ENCODE results near the gene HPGDS.
"Not testable (repeated sequence)": the region's sequence is repeated elsewhere in the genome, so short reads cannot be mapped to it uniquely, and the experiment has no call there.

Gene HPGDS

DNA sequence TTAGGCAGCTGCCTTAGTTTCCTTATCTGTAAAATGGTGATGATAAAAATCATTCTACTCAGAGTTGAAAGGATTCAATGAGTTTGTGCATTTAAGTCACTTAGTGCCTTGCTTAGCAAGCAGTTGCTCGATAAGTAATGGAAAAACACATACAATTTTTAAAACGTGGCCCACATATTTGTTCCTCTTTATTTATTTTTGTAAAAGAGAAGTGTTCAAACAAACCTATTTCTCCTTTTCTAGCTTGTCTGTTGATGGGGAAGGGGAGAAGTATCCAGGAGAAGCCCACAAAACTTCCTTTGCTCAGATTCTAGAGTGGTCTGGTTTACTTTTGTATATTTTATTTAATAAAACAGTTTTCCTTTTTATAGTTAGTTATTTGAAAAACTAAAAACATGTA, 3.3 kb upstream of the HPGDS start:
- no peak overlapping the region for H3K27ac Mint-ChIP-seq
- peaks cover 12% of the 10 kb centered on the region for H3K27me3 Mint-ChIP-seq
- no peaks in the 10 kb centered on the region for H3K9me3 Mint-ChIP-seq
- H3K4me1 Mint-ChIP-seq, result no peaks in the 10 kb centered on the region
- no peak overlapping the region for H3K4me3 Mint-ChIP-seq
- ATAC-seq, result no peak
- H3K36me3 Mint-ChIP-seq, result no peaks in the 10 kb centered on the region

DNA sequence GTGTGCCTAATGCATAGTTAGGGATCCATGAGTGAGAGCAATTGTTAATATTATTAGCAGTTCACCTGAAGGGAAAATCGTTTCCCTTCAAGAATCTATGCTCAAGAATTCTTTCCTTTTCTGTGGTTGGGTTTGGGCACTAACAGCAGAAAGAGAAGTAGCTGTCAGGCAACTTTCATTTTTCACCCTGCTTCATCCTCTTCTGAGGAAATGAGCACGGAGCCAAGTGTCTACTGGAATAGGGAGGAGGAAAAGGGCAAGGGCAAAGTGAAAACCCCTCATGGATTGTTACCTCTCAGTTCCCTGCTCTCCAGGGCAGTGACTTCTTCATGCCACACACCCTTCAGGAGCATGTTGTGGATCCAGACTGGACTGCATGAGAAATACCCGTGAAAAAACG, 2.6 kb upstream of the HPGDS start:
- peaks cover 6% of the 10 kb centered on the region for H3K27me3 Mint-ChIP-seq
- no peak for ATAC-seq
- H3K9me3 Mint-ChIP-seq, result no peaks in the 10 kb centered on the region
- H3K4me3 Mint-ChIP-seq, result no peak overlapping the region
- H3K36me3 Mint-ChIP-seq, result no peaks in the 10 kb centered on the region
- H3K4me1 Mint-ChIP-seq, result no peaks in the 10 kb centered on the region
- H3K27ac Mint-ChIP-seq, result no peak overlapping the region

DNA sequence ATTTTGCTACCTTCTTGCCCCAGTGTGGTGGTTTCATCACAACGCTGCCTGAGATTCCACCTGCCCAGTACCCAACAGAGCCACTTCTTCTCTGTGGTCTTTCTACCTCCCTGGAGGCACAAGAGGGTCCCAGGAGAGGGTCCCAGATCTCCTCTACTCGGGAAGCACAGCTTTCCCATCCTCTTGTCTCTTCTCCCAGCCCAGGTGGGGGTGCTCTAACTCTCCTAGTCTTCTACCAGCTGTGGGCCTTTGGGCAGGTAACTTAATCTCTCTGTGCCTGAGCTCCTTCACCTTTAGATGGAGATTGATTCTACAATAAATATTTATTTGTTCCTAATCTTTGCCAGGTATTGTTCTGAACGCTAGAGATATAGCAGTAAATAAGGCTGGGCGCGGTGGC, 1.8 kb upstream of the HPGDS start:
- Mint-ChIP-seq H3K36me3 (no peaks in the 10 kb centered on the region), H3K27me3 (no peaks in the 10 kb centered on the region), H3K4me3 (no peak overlapping the region), H3K4me1 (peaks cover 6% of the 10 kb centered on the region), H3K27ac (no peak overlapping the region), H3K9me3 (no peaks in the 10 kb centered on the region)
- ATAC-seq, result no peak

DNA sequence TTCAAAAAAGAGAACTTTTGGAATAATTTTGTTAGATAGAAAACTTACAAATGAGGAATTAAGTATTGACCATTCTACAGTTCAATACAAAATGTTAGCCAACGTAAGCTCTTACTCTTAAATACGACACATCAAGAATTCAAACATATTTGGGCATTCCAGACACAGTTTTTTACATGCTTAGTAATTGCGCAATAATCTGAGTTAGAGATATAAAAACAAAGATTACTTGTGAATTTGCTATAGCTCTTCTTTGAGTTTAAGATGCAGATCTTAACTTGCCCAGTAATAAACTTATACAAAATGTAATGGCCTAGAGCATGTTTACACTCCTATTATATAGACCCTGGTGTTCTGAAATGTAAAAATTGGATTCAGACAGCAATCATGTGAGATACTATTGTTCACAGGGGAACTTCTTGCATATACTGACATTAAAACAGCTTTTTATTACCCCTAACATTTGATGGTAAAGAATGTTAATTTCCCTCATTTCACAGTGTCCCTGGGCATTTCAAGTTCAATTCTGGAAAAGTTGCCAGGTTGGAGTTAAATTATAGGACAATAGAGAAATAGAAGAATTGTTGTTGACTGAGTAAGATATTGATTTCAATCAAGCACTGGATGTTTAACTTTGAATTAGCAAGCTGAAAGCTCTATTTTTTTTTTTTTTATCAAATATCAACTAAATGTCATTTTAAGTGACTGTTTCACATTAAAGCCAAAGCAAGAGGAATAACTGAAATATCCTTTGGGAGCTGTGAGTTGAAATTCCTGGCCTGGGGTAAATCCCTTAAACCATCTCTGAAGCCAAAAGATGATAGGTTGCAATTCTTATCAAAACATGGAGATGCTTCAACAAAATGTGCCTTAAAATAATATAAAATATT, 910 bp downstream of the HPGDS start:
- Mint-ChIP-seq H3K27ac (no peak overlapping the region), H3K4me1 (peaks cover 12% of the 10 kb centered on the region), H3K27me3 (no peaks in the 10 kb centered on the region), H3K36me3 (no peaks in the 10 kb centered on the region), H3K4me3 (no peak overlapping the region), H3K9me3 (no peaks in the 10 kb centered on the region)
- no peak for ATAC-seq

DNA sequence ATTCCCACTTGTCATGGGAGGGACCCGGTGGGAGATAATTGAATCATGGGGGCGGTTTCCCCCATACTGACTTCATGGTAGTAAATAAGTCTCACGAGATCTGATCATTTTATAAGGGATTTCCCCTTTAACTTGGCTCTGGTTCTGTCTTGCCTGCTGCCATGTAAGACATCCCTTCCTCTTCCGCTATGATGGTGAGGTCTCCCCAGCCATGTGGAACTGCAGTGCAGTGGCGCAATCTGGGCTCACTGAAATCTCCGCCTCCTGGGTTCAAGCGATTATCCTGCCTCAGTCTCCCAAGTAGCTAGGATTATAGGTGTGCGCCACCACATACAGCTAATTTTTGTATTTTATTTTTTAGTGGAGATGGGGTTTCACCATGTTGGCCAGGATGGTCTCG, 2.9 kb downstream of the HPGDS start:
- peak overlapping the region; percentile 44 for H3K4me3 Mint-ChIP-seq

DNA sequence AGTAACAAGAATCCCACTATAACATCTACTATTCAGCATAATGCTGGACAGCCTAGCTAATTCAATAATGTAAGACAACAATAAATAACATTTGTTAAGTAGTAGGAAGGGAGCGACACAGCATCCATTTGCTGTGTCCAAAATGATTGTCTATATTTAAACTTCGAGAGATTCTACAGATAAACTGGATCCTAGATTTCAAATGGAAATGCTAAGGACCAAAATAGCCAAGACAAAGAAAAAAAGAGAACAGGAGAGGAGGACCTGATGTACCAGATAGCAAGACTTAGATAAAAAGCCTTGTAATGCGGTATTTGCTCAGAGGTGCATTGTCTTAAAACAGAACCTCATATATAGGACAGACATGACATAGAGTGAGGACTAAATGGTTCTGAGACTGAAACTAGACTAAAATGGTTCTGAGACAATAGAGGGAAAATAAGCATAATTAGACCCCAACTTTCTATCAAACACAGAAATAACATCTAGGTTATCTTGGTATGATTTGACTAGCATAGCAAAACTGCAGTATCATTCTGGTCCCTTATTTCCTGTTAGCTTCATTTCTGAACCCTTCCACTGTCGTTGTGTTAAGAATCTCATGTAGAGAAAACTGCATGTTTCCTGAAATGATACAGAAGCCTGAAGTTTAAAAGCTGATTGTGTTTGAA, 3.8 kb downstream of the HPGDS start:
- Mint-ChIP-seq H3K9me3 (no peaks in the 10 kb centered on the region), H3K27ac (peak overlapping the region; percentile 45), H3K27me3 (no peaks in the 10 kb centered on the region), H3K36me3 (no peaks in the 10 kb centered on the region), H3K4me1 (peaks cover 12% of the 10 kb centered on the region), H3K4me3 (no peak overlapping the region)
- no peak for ATAC-seq

More for the DNA sequence above, 2.9 kb downstream of the HPGDS start:
- H3K9me3 Mint-ChIP-seq, result no peaks in the 10 kb centered on the region
- no peaks in the 10 kb centered on the region for H3K36me3 Mint-ChIP-seq
- H3K27me3 Mint-ChIP-seq, result no peaks in the 10 kb centered on the region
- no peak for ATAC-seq
- peaks cover 12% of the 10 kb centered on the region for H3K4me1 Mint-ChIP-seq
- H3K27ac Mint-ChIP-seq, result peak overlapping the region; percentile 45

DNA sequence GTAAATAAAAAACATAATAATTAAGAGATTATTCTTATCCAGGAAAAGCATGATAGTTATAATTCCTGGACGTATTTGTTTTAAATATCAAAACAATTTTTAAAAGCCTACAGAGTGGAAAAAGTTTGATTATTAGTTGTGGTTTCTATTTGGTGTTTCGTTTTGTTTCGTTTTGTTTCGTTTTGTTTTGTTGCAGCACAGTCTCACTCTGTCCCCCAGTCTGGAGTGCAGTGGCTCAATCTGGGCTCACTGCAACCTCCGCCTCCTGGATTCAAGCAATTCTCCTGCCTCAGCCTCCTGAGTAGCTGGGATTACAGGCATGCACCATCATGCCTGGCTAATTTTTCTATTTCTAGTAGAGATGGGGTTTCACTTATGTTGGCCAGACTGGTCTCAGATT, 5.8 kb downstream of the HPGDS start:
- H3K36me3 Mint-ChIP-seq, H3K27me3 Mint-ChIP-seq, H3K4me3 Mint-ChIP-seq, ATAC-seq, H3K9me3 Mint-ChIP-seq, H3K27ac Mint-ChIP-seq: not testable (repeated sequence)
- H3K4me1 Mint-ChIP-seq, result peaks cover 12% of the 10 kb centered on the region

DNA sequence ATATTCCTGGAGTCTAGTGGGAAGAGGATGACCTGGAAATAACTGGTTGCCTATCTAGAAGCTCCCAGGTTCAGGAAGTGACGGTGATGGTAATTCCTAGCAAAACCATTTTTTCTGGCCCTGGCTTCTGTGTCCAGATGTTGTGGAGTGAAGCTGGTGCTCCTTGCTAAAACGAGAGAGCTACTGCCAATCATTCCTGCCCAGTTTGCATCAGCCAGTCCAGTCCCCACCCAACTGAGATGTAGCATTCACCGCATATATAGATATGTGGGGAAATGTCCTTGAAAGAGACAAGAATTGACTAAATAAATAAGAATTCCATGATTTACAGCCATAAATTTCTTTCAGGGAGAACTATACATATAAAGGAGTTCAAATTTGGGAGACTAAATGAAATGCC, 6.3 kb downstream of the HPGDS start:
- Mint-ChIP-seq H3K4me3 (no peak overlapping the region), H3K27me3 (peaks cover 8% of the 10 kb centered on the region), H3K9me3 (no peaks in the 10 kb centered on the region), H3K27ac (no peak overlapping the region), H3K36me3 (no peaks in the 10 kb centered on the region), H3K4me1 (peaks cover 12% of the 10 kb centered on the region)
- no peak for ATAC-seq

DNA sequence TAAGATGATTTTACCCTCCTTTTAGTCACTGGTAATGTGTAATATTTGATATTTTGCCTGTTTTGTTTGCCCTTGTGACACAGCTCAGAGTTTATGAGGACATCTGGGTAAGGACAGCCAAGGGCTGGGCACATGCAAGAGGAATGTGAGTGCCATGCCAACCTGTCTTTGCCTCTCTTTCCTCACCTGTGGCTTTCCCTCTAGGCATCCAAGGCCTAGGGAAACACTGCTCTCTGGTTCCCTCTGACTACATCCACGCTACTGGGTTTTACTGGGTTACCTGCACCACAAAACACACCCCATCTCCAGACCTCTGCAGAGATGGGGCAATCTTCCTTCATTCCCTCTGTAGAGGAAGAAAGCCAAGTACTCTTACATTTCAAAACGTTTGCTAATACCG, 7.7 kb downstream of the HPGDS start:
- H3K4me1 Mint-ChIP-seq, result peaks cover 11% of the 10 kb centered on the region
- no peak for ATAC-seq
- no peaks in the 10 kb centered on the region for H3K9me3 Mint-ChIP-seq
- H3K4me3 Mint-ChIP-seq, result no peak overlapping the region
- H3K36me3 Mint-ChIP-seq, result no peaks in the 10 kb centered on the region
- no peak overlapping the region for H3K27ac Mint-ChIP-seq
- peaks cover 8% of the 10 kb centered on the region for H3K27me3 Mint-ChIP-seq

DNA sequence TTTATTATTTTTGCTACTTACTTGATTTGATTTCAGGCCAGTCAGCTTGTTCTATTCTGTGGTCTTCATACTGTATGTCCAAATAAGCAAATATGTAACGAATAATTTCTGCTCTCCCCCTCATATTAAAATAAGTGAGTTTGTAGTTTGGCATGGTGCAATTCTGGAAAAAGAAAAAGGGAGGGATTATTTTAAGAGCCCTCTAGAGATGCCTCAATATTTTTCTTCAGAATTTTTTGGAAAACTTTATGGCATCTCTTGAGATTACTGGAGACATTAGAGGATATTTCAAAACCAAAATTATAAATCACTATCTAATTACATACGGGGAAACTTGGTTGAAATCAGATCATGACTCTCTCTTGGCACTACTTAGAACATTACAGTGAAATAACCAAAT, 8.2 kb downstream of the HPGDS start:
- Mint-ChIP-seq H3K36me3 (no peaks in the 10 kb centered on the region), H3K4me1 (peaks cover 6% of the 10 kb centered on the region), H3K4me3 (no peak overlapping the region)

DNA sequence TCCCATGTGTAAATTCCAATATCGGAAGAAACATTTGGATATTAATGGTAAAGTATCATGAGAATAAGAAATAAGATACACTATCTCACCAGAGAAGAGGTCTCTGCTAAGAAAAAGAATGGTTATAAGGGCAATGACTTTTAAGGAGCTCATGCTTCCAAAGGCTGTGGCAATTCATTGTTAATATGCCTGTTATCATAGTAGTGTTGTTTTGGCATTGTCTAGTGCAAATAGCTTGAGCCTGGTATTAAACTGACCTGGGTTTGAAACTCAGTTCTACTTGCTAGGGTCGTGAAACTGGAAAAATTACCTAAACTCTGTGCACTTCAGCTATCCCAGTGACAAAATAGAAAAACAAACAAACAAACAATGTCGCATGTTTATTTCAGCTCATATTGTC, 8.8 kb downstream of the HPGDS start:
- Mint-ChIP-seq H3K27ac (no peak overlapping the region), H3K4me3 (no peak overlapping the region), H3K27me3 (peaks cover 8% of the 10 kb centered on the region), H3K36me3 (no peaks in the 10 kb centered on the region), H3K9me3 (no peaks in the 10 kb centered on the region), H3K4me1 (peaks cover under 1% of the 10 kb centered on the region)
- ATAC-seq, result no peak

More for the DNA sequence above, 8.2 kb downstream of the HPGDS start:
- H3K27ac Mint-ChIP-seq, result no peak overlapping the region
- no peaks in the 10 kb centered on the region for H3K9me3 Mint-ChIP-seq
- peaks cover 8% of the 10 kb centered on the region for H3K27me3 Mint-ChIP-seq
- no peak for ATAC-seq

DNA sequence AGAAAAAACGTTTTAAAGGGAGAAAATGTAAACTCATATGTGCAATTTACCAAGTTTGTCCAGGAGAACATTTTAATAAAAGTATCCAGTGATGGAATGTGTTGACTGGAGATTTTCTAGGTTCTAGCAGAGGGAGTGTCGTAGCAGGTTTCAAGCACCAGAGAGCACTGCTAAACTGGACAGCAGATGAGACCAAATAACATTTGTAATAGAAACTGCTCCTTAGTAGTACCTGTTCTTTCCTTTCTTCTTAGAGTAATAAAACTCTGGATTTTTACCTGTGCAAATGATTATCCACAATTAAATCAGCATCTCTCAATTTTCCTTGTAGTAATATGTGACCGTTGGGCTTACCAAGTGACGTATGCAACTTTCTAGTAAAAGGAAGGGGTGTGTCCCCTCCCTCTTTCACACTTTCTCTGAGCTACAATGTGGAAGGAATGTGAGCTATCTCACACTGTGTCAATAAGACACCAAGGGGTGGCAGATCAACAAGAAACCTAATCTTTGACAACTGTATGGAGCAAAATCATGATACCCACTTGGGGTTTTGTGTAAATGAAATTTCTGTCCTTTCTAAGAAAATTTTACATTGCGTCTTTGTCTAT, 9.5 kb downstream of the HPGDS start:
- no peaks in the 10 kb centered on the region for H3K4me1 Mint-ChIP-seq
- H3K27me3 Mint-ChIP-seq, result peaks cover 8% of the 10 kb centered on the region
- no peak overlapping the region for H3K4me3 Mint-ChIP-seq
- H3K9me3 Mint-ChIP-seq, result no peaks in the 10 kb centered on the region
- H3K27ac Mint-ChIP-seq, result no peak overlapping the region
- ATAC-seq, result no peak
- H3K36me3 Mint-ChIP-seq, result no peaks in the 10 kb centered on the region

DNA sequence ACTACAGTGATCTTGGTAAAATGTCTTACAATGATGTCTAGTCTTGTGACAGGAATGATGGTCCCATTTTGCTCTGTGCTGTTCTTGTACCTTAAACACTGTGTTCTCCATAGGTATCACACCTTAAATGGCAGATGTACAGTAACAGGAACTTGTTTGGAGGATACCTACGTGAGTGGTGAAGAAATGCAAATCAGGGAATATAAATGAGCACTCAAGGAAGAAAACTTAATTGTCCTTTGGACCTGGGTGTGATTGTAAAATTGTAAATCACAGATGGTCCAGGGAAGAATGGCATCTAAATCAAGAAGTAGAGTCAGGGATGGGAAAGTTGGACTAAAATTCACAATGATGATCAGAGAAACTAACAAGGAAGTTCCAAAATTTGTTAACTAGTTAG, 12.7 kb downstream of the HPGDS start:
- Mint-ChIP-seq H3K27me3 (peaks cover 10% of the 10 kb centered on the region), H3K4me3 (no peak overlapping the region), H3K4me1 (no peaks in the 10 kb centered on the region), H3K9me3 (peaks cover 11% of the 10 kb centered on the region), H3K27ac (no peak overlapping the region), H3K36me3 (peaks cover 9% of the 10 kb centered on the region)
- no peak for ATAC-seq

DNA sequence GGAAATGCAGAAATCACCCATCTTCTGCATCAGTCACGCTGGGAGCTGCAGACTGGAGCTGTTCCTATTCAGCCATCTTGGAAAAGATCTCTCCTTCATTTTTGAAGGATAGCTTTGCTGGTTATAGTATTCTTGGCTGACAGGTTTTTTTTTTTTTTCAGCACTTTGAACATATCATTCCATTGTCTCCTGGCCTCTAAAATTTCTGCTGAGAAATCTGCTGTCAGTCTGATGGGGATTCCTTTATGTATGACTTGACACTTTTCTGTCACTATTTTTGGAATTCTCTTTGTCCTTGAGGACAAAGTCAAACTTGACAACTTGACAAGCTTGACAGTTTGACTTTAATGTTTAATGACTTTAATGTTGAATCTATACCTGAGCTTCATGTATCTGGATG, 16.8 kb downstream of the HPGDS start:
- Mint-ChIP-seq H3K9me3 (peaks cover 21% of the 10 kb centered on the region), H3K4me1 (no peaks in the 10 kb centered on the region), H3K27ac (no peak overlapping the region), H3K27me3 (peaks cover 13% of the 10 kb centered on the region), H3K4me3 (no peak overlapping the region), H3K36me3 (peaks cover 23% of the 10 kb centered on the region)
- ATAC-seq, result no peak

DNA sequence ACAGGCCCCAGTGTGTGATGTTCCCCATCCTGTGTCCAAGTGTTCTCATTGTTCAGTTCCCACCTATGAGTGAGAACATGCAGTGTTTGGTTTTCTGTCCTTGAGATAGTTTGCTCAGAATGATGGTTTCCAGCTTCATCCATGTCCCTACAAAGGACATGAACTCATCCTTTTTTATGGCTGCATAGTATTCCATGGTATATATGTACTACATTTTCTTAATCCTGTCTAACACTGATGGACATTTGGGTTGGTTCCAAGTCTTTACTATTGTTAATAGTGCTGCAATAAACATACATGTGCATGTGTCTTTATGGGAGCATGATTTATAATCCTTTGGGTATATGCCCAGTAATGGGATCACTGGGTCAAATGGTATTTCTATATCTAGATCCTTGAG, 22.7 kb downstream of the HPGDS start:
- not testable (repeated sequence) for H3K4me3 Mint-ChIP-seq

More for the DNA sequence above, 22.7 kb downstream of the HPGDS start:
- Mint-ChIP-seq H3K36me3 (peaks cover 14% of the 10 kb centered on the region), H3K27me3 (peaks cover 10% of the 10 kb centered on the region), H3K9me3 (peaks cover 12% of the 10 kb centered on the region)
- not testable (repeated sequence) for H3K27ac Mint-ChIP-seq, ATAC-seq, H3K4me1 Mint-ChIP-seq

All from stimulated activated memory B cell treated with anti-CD40 and anti-IgM and Interleukin-4, amounts not matched to agents 10 μg/mL and 1 μg/mL and 100 μg/mL, for 72 hours (primary cell).